AG10803 (cell line): Measurements from ENCODE around the gene TMEM191C.

ENCODE experiments used
- DNase-seq: peaks from one replicate; pipeline ENCODE4 v3.0.0; 2010; ENCODE audit warnings: low read depth
- H3K4me3 ChIP-seq: 2 replicates; pipeline ENCODE4 v1.5.1; 2011; ENCODE audit warnings: mild to moderate bottlenecking, low read length, control low read depth
- CTCF ChIP-seq: conservative IDR thresholded peaks from 2 replicates; pipeline ENCODE4 v1.5.1; 2011; ENCODE audit warnings: mild to moderate bottlenecking, low read length, control low read depth, inconsistent platforms

The TMEM191C gene

GRCh38 chr22:21443057-21443734 lies 24.0 kb upstream of the TMEM191C start:
- DNase-seq = no peak
- H3K4me3 ChIP-seq = no peak overlapping the region

GRCh38 chr22:21443735-21444421 lies 23.3 kb upstream of the TMEM191C start:
- no peak for DNase-seq
- H3K4me3 ChIP-seq = no peak overlapping the region
- no peak for TF ChIP-seq CTCF

More at GRCh38 chr22:21443057-21443734, 24.0 kb upstream of the TMEM191C start:
- no peak for TF ChIP-seq CTCF

GRCh38 chr22:21444701-21445436 lies 22.3 kb upstream of the TMEM191C start:
- H3K4me3 ChIP-seq = no peak overlapping the region
- TF ChIP-seq CTCF = no peak

GRCh38 chr22:21445437-21446127 lies 21.6 kb upstream of the TMEM191C start:
- no peak for TF ChIP-seq CTCF
- H3K4me3 ChIP-seq = no peak overlapping the region
- DNase-seq = no peak

More at GRCh38 chr22:21444701-21445436, 22.3 kb upstream of the TMEM191C start:
- DNase-seq = no peak

GRCh38 chr22:21446128-21446826 lies 20.9 kb upstream of the TMEM191C start:
- H3K4me3 ChIP-seq = no peak overlapping the region
- DNase-seq = no peak
- no peak for TF ChIP-seq CTCF

- TF ChIP-seq CTCF = no peak
- no peak overlapping the region for H3K4me3 ChIP-seq
- DNase-seq = no peak
Observed at GRCh38 chr22:21446827-21447690, 20.1 kb upstream of the TMEM191C start.
